Suppressor macrophage treated with lipopolysaccharide for 1 hour (primary cell): ENCODE measurements around the gene C22orf23.

Experiments
- DNase-seq, 3 donors: peaks; one replicate each; pipeline ENCODE4 v3.0.0-alpha.2; 2020 to 2022

C22orf23 gene

DNA sequence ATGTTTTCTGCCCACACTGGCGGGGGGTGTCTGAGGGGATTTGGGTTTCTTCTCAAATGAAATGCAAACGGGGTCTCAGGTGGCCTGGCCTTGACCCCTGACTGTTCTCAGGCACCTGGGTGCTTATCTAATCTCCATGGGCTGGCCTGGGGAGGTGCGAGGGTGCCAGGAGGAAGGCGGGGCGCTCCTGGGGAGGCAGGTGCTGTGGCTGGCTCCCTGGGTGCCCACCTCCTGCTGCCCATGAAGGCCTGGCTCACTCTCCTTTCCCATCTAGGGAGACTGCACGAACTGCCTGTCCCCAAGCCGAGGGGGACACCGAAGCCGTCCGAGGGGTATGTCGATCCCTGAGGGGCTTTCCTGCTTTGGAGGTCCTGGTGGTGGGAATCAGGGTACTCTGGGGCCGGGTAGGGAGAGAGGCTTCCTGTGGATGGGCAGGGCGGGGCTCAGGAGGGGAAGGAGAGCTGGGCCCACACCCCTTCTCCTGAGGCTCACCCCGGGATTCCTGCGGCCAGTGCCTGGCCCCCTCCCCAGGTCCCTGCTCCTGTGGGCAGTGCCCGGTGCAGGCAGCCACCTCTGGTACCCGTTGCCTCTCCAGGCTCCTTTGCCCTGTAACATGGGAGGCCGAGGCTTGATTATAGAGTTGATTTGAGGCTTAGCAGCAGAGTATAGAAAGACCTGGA, 28.9 kb downstream of the C22orf23 start:
- DNase-seq, result no peak

DNA sequence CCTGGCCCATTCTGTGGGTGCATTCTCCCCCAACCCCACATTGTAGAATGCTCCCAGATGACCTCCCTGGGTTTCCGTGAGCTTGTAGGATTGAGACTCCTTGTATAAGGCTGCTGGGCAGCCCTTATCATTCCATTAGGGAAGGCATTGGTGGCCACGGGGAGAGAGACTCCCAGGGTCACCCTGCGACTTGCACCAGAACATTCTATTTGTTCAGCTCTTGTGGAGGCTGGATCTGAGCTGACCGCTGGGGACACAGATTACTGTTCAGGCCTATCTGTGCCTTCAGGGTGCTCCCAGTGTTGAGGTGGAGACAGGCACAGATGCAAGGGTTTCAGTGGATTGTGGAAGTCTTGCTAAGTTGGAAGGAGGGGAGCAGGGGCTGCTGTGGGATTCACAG, 29.5 kb downstream of the C22orf23 start:
- DNase-seq, result no peak

DNA sequence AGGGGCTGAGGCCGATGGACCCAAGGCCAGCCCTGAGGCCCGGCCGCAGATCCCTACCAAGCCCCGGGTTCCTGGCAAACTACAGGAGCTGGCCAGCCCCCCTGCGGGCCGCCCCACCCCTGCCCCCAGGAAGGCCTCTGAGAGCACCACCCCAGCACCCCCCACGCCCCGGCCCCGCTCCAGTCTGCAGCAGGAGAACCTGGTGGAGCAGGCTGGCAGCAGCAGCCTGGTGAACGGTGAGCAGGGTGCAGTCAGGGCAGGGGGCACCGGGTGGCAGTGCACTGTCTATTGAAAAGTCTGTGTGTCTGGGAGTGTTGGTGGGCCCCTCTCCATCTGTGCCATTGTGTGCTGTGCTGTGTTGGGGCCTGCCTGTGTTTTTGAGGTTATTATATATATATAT, 31.2 kb downstream of the C22orf23 start:
- no peak for DNase-seq

DNA sequence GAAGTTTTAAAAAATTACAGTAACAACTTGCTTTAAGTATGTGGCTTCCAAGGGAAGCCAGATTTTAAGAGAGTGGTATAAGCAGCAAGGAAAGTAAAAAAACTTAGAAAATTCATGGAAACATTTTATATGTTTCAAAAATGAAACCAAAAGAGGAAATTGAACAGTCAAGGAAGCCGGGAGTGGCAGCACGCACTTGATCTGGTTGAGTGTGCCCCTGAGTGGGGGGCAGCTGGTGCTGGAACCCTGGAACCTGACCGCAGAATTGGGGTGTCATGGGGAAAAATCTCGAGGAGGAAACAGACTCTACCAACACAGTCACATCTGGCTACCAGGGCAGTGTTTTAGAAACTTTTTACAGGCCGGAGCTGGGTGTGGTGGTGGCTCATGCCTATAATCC, 33.3 kb downstream of the C22orf23 start:
- DNase-seq, result peak; percentile 58 to 69 (median 60)

DNA sequence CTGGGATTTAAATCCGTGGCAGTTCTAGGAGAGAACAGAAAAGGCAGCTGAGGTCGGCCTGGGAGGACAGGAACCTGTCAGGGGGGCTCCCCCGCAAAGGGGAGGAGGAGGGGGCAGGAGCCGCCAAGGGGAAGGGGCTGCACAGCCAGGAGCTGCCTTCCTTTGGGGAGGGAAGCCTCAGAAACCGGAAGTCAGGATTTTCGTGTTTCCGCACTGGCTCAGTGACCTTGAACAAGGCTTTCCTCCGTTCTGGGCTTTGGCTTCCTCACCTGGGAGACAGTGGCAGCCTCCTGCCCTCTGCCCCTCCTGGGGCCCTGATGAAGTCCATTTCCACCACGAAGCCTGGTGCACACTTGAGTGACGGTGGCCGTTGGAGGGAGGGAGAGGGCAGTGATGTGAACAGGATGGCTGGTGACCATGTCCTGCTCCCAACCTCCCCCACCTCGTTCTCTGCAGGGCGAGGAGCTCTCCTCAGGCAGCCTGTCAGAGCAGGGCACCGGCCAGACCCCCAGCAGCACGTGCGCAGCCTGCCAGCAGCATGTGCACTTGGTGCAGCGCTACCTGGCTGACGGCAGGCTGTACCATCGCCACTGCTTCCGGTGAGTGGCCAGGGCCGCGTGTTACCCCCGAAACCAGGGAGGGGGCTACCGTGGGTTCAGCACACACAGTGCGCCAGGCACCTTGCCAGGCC, 34.7 kb downstream of the C22orf23 start:
- no peak for DNase-seq

DNA sequence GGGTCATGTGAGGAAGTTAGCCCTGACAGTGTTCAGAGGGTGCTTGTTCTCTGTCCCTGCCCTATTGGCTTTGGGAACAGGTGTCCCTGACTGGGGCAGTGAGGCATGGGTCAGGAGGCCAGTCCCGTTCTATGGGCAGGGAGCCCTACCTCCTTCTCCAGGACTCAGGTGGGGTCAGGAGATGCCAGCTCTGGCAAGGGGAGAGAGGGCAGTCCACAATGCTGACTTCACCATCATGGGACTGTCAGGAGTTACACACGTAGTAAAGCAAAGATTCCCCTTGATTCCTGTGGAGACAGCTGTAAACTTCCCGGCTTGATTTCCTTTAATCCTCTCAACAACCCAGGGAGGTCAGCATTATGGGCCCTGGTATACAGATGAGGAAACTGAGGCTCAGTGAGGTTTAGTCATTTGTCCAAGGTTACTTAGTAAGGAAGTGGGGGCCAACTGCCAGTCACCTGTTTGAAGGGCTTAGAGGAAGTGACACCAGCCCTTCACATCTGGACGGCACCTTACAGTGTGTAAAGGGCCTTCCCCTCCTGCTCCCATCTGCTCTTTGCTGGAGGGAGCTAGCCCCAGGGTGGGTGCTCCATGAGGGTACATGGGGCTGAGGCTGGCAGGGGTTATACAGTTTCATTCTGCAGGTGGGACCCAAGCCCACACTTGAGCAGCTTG, 35.4 kb downstream of the C22orf23 start:
- DNase-seq, result peak in 1 of 3 donors; percentile 40

DNA sequence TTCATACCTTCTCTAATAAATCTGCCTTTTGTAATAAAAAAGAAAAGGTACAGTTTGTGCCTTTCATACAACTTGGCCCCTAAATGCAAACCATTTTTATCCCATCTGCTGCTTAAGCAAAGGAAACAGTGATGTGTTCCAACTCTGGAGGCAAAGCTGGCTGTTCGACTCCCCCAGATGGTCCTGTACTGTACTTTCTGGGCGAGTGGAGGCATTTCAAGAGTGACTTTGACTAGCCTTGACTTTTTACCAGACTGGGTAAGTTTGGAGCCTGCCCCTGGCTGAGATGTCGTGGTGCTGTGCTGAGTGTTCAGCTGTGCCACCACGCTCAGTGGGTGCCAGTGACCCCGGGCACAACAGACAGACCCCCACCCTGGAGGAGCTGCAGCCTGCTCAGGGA, 37.1 kb downstream of the C22orf23 start:
- no peak for DNase-seq

DNA sequence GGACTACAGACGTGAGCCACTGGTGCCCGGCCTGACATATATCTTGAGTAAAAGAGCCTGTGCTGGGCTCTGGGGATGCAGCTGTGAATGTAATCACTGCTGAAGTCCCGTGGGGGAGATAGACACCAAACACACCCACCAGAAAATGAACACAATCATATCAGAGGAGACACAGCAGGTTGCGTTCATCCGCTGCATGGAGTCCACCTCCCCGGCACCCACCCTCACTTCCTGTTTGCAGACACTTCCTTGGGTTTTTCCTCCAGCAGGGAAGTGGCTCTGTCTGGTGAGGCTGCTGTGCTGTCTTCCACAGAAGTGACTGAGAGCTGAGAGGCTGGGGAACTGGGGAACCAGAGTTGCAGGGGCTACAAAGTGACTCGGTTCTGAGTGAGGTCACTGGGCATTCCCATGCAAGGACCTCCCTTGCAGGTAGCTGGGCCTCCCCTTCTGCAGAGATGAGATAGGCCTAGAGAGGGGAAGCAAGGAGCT, 40.1 kb downstream of the C22orf23 start:
- DNase-seq, result peak; percentile 69 to 78 (median 72)

DNA sequence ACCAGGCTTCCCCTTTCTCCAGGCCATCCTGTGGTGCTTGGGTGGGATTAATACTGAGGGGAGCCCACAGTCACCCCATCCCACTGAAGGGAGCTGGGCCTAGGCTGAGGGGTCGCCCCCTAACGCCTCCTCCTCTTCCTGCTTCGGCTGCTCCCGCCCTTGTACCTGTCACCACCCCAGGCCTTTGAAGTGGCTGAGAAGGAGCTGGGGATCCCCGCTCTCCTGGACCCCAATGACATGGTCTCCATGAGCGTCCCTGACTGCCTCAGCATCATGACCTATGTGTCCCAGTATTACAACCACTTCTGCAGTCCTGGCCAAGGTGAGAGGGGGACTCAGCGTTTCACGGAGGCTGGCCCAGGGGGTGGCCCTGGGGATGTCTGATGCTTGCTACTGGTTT, 41.2 kb downstream of the C22orf23 start:
- no peak for DNase-seq

DNA sequence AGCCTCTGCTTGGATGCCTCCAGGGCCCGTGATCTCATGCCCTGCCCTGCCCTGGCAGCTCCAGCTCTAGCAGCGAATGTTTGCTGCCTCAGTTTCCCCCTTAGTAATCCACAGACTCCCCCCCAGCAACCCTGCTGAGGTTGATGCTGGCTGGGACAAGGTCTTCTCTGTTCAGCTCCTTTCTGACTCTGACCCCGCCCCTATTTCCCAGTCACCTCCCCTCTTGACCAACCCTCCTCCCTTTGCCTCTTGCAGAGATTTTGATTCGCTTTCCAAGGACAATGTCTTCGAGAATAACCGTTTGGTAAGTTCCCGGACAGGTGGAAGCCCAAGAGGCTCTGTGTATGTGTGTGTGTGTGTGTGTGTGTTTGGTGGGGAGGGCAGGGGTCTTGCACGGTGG, 41.7 kb downstream of the C22orf23 start:
- no peak for DNase-seq

DNA sequence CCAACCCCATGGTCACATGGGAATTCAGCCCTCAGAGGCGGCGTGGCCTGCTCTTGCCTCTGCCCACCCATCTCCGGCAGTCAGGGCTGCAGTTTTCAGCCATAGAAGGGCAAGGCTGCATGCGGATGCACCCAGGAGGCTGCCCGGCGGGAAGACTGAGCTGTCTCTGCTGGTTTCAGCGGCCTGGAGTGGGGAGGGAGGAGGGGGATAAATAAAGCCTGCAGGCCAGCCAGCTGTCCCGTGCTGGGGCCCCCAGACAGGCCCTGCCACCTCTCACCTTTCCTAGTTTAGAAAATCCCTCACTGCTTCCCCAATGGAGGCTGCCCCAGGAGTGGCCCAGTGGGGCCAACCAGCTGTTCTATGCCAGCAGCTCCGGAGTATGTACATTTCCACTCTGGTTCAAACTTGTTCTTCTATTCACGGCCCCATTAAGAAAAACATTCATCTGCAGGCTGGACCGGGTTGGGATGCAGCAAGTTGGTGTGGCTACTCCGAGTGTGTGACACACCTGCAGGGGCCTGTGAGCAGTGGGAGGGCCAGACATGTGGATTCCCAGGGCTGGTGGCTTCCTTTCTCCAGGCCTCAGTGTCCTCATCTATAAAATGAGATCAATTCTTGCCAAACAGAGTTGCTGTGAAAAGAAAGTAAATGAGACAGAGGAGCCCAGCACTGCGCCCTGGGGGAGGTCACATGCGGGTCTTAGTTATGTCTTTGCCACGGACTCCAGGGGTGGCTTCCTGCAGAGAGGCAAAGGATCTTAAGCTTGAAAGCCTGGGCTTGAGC, 42.3 kb downstream of the C22orf23 start:
- no peak for DNase-seq

DNA sequence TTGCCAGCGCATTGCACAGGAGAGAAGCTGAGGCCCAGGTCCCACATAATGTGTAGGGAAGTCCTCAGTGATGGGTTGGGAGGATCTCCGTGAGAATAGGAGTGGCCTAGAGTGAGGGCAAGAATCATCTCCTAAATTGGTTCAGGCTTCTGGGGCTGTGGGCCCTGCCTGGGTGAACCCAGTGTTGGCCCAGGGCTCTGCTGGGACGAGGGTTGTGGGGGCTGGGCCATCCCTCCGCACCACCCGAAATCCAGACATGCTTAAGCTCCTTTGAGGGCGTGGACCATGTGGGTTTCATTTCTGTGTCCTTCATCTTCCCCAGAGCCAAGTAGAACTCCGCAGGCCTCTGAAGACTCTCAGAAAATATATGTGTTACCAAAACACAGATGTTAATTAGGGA, 43.6 kb downstream of the C22orf23 start:
- DNase-seq, result no peak

DNA sequence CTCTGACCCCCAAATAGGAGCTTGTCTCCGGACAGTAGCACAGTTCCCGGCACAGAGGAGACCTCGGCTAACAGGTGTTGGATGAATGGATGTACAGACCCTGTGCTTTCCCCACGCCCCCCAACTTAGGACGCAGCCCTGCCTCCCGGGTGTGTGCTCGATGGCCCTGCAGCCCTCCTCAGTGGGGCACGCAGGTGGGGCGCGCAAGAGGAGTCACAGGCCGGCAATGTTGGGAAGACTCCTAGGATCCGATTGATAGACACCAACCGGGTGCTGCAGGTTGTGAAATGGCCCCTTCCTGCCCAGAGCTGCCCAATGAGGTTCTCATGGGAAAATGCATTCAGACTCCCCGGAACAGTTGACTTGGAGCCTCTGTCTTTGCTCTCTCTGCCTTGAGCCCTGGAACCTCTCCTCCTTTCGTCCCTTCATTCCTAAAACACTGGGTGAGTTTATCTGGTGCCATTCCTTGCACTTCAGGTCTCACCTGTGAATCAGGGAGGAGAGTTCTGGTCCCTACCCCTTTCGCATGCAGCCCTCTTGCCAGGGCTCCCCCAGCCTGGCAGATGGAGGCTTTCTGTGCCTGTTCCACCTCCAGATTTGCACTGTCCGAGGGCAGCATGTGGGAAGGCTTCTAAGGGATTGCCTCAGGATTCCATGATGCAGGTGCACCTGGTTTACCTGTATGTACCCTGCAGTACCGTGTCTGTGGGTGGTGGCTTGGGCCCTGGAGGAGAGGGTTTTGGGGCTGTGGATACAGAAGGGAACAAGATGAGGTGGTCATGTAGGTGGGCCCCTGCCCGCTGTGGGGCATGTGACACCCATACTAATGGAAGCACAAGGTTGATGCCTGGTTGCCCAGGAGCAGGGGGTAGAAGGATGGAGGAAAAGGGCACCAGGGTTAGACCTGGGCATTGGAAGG, 46.1 kb downstream of the C22orf23 start:
- peak in 1 of 3 donors; percentile 30 for DNase-seq

DNA sequence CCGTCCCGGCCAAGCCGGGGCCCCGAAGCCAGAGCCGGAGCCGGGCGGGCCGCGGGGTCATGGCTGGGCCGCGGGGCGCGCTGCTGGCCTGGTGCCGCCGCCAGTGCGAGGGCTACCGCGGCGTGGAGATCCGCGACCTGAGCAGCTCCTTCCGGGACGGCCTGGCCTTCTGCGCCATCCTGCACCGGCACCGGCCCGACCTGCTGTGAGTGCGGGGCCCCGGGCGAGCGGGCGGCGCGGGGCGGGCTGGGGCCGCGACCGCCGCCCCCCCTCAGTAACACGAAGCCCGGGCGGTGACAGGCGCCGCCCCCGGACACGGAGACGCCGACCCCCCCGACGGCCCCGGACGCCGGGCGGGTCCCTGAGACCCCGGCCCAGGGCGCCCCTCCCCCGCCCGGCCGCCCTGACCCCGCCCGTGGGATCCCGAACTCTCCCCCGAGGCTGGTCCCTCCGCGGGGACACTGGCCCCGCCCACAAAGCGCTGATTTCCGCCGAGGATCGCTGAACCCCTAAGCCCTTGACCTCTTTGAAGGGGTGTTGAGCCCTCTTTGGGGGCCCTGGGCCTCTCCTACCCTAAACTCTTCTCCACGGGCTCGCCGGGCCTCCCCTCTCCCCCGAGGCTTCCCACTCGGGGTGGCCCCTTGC, 46.9 kb downstream of the C22orf23 start:
- DNase-seq, result peak; percentile 47 to 75 (median 48)

DNA sequence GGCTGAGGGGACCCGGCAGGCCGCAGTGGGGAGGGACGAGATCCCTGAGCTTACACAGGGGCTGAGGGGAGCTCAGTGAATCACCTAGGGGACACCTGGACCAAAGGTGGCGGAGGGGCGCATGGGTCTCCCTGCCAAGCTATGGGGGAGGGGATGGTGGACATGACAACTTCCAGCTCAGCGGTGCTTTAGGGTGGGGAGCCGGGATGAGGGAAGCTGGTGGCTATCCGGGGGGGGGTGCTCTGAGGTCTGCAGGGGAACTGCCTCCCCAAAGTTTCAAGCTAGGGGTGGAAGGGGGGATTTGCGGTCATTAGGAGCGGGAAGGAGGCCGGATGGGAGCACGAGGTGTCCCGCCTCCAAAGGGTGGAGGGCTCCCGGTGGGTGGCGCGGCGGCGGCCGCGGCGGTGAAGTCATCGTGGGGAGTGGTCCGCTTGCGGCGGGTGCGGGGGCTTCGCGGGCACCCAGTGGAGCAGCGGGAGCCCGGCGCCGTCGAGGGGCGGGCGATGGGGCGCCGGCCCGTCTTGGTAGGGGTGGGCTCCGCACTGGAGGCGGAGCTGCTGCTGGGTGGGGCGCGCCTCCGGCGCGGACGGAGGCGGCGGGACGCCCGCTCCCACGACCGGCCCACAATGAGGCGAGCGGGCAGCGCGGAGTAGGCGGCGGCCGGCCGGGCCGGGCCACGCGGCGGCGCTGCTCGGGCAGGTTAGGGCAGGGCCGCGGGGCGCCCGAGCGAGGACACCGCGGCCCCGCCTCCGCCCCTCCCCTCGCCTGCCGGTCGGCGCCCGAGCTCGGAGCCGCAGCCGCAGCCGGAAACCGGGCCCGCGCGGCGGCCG, 47.7 kb downstream of the C22orf23 start, which contains the start of gene MICALL1:
Gene MICALL1, plus strand, starts transcription at position 764 of the 830 bp plus-strand sequence. CDS start 126 bp downstream, outside the sequence.
- peak; percentile 80 to 95 (median 88) for DNase-seq

DNA sequence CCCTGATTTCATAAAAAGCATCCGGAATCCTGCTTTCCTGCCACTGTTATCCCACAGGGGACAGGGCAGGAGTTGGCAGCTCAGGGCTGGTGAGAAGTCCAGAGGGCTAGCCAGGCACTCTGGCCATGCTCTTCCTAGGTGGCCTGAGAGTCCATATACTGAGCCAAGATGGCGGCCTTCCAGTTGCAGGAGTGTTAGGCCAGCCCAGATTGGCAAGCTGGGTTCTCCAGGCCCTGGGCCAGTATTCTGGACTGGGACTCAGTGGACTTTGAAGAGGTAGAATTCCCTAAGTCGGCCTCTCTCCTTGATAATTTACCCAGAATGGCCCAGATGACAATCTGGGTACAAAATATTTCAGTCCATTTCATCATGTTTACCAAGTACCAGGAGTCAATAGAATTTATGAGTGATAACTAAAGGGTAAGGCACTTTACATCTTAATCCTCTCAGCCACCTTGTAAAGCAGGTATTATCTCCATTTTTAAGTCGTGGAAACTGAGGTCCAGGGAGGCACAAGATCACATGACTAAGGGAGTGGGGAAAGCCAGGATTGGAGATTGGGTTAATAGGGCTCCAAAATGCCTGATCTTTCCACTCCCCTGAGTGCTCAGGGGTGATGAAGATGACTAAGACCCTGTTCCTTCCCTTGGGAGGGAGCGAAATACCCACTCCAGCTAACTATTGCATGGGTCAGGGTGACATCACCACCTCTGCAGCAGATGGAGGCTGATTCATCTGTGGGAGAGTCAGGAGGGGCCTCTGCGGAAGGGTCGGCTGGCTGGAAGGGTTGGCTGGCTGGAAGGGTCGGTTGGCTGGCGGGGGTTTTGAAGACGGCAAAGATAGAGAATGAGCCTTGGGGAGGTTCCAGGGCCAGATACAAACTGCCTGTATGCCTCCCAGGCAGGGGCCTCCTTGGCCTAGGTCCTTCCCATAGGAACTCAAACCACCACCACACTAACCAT, 48.5 kb downstream of the C22orf23 start:
- DNase-seq, result peak; percentile 95 to 97 (median 96)

DNA sequence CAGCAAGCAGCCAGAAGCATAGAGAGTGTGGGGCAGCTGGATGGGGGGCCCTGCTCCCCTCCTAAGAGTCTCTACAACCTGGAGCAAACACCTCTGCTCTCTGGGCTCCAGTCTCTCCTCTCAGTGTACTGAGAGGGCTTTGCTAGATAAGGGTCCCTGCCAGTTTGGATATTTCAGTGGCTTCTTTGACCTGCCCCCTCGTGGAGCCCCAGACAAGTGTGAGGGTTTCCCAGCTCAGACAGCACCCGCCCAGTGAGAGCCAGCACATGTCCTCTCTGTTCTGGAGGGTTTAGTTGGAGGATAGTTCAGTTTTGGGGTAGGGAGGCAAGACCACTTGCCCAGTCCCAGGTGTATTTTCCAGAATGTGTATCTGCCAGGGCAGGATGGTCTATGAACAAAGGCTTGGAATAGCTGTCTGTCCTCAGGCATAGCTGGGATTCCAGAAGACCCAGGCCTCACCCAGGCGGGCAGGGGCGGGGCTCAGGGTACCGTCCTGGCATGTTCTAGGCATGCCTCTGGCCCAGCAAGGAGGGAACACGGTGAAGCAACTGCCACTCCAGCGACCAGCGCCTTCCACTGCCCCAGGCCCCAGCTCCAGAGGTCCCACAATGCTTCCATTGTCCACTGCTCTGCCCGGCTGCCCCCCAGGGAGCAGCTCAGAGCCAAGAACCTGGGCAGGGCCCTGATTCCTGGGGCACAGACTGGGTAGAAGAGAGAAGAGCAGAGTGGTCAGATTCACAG, 54.8 kb downstream of the C22orf23 start:
- DNase-seq, result no peak

DNA sequence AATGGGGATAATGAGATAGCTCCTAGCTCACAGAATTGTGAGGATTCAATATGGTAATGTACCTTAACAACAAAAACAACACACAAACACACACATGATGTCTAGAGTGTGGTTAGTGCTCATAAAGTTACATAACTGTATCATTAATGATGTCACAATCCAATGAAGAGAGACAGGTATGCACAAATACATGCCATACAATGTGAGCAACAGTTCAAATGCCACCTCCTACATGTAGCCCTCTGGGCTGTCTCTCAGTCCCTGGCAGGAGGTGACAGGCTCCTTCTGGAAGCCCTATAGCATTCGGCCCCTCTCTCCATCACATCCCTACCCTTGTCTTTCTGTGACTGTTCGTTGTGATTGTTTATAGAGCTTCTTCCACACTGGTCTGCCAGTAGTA, 55.6 kb downstream of the C22orf23 start:
- no peak for DNase-seq
